GM23338 (cell line): Measurements from ENCODE around the gene TFAP2A. TPM values are rescaled to one million over a fixed set of nuclear protein-coding genes. Genes with fewer than 3 reads are reported as not detected.

ENCODE experiments used
- ATAC-seq: fragments of 200-7000 bp; cut with Tn5 transposase; 3 replicates; pipeline ENCODE4 v1.9.1; 2020
- DNase-seq: peaks from one replicate; pipeline ENCODE4 v3.0.0-alpha.2; 2015; ENCODE audit warnings: low spot score
- H2AFZ ChIP-seq: fragments of 200-600 bp; sonication (generic); 2 replicates; pipeline ENCODE4 v1.8.0; 2016; ENCODE audit warnings: antibody characterized with exemption, mild to moderate bottlenecking, moderate library complexity
- H3F3A ChIP-seq: fragments of 200-600 bp; sonication (generic); replicated peaks from 2 replicates; pipeline ENCODE4 v1.8.0; 2017; ENCODE audit warnings: antibody characterized with exemption, mixed run types, low read depth
- H3K27ac ChIP-seq: fragments of 200-600 bp; sonication (generic); 2 replicates; pipeline ENCODE4 v1.6.1; 2016; ENCODE audit warnings: low read depth
- H3K27me3 ChIP-seq: fragments of 200-600 bp; sonication (generic); 2 replicates; pipeline ENCODE4 v1.8.0; 2016; ENCODE audit warnings: mild to moderate bottlenecking, mixed run types, moderate library complexity; ENCODE audit not compliant: insufficient read depth
- H3K36me3 ChIP-seq: fragments of 200-600 bp; sonication (generic); 2 replicates; pipeline ENCODE4 v1.8.0; 2016; ENCODE audit warnings: mild to moderate bottlenecking; ENCODE audit not compliant: insufficient read depth
- H3K4me1 ChIP-seq: fragments of 200-600 bp; sonication (generic); 2 replicates; pipeline ENCODE4 v1.8.0; 2016; ENCODE audit warnings: mild to moderate bottlenecking, moderate library complexity; ENCODE audit not compliant: insufficient read depth
- H3K4me2 ChIP-seq: fragments of 200-600 bp; sonication (generic); 2 replicates; pipeline ENCODE4 v1.7.1; 2017; ENCODE audit warnings: mixed run types
- H3K4me3 ChIP-seq: fragments of 200-600 bp; sonication (generic); 2 replicates; pipeline ENCODE4 v1.6.1; 2016; ENCODE audit warnings: mixed run types
- H3K79me2 ChIP-seq: fragments of 200-600 bp; sonication (generic); replicated peaks from 2 replicates; pipeline ENCODE4 v1.8.0; 2017; ENCODE audit warnings: mild to moderate bottlenecking; ENCODE audit not compliant: insufficient read depth
- H3K9me2 ChIP-seq: fragments of 200-600 bp; sonication (generic); 2 replicates; pipeline ENCODE4 v1.8.0; 2017; ENCODE audit not compliant: insufficient read depth
- H4K20me1 ChIP-seq: fragments of 200-600 bp; sonication (generic); replicated peaks from 2 replicates; pipeline ENCODE4 v1.8.0; 2017; ENCODE audit warnings: mild to moderate bottlenecking; ENCODE audit not compliant: insufficient read depth
- H3K27ac Mint-ChIP-seq: 2 replicates; pipeline ENCODE4 v1.8.0; 2020; ENCODE audit warnings: inconsistent platforms, mild to moderate bottlenecking, moderate library complexity, mixed read lengths
- H3K27me3 Mint-ChIP-seq: 3 replicates; pipeline ENCODE4 v1.8.0; 2022; ENCODE audit warnings: low read depth, mild to moderate bottlenecking, moderate library complexity, mixed read lengths, inconsistent platforms; ENCODE audit not compliant: insufficient read depth, poor library complexity
- H3K36me3 Mint-ChIP-seq: 3 replicates; pipeline ENCODE4 v1.8.0; 2021; ENCODE audit warnings: low read depth, mild to moderate bottlenecking, inconsistent platforms, moderate library complexity, mixed read lengths
- H3K4me1 Mint-ChIP-seq: 3 replicates; pipeline ENCODE4 v1.8.0; 2020; ENCODE audit warnings: mild to moderate bottlenecking, inconsistent platforms, mixed read lengths
- H3K4me3 Mint-ChIP-seq: 3 replicates; pipeline ENCODE4 v1.8.0; 2021; ENCODE audit warnings: moderate library complexity, mild to moderate bottlenecking, inconsistent platforms, mixed read lengths
- H3K9me3 Mint-ChIP-seq: 3 replicates; pipeline ENCODE4 v1.8.0; 2020; ENCODE audit warnings: moderate library complexity, mild to moderate bottlenecking, inconsistent platforms, mixed read lengths
- CREB1 ChIP-seq: fragments of 250-450 bp; sonication (Bioruptor Pico); IDR thresholded peaks from 2 replicates; pipeline ENCODE4 v1.5.0; 2020; ENCODE audit warnings: low read depth, mild to moderate bottlenecking, moderate library complexity
- REST ChIP-seq: IDR thresholded peaks from one replicate; pipeline ENCODE4 v1.6.1; 2018; ENCODE audit warnings: antibody characterized with exemption; ENCODE audit not compliant: unreplicated experiment
- polyA plus RNA-seq: library from polyadenylated mRNA; unstranded; fragments of >200 nt; fragmentation: Nextera tagmentation; extraction: Ambion mirVana; gene quantifications from 2 replicates; pipeline ENCODE4 v1.2.1, GENCODE V29; 2016
- total RNA-seq: library from RNA; depleted of rRNA; stranded (reverse); fragments of >200 nt; shearing (Covaris generic); gene quantifications from 2 replicates; pipeline ENCODE4 v1.2.3, GENCODE V29; 2014
- TF ChIP-seq, protein P1 (sequence below), 2 experiments: fragments of 200-600 bp in 1 of 2; sonication (generic) in 1 of 2; conservative IDR thresholded peaks; 2 replicates each; pipeline versions ENCODE4 v1.5.1 to v1.6.1; 2016 to 2017; ENCODE audit warnings: antibody characterized with exemption in 2 of 2, low read depth in 2 of 2, mild to moderate bottlenecking in 2 of 2, moderate library complexity in 1 of 2

TFAP2A gene
- total and polyA plus RNA-seq, 2 experiments from 2014 or later, result not detected

GRCh38 chr6:10441004-10441654 is 26.3 kb upstream of the TFAP2A start:
- DNase-seq, result no peak
- no peak for ATAC-seq

DNA sequence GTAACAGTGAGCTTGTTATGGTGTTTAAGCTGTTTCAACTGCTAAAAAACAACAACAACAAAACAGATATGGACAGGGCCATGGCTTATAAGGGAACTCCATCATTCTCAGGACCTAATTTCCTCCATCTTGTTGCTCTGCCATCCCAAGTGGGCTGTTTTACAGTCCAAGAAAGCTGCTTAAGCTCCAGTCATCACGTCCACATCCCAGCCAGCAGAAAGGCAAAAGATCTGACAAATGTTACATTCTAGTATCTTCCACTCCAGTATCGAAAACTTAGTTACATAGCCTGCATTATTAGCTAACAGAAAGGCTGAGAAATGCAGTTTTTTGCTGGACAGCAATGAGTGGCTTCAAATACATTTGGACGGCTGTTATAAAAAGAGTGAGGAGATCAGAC is 23.0 kb upstream of the TFAP2A start:
- 0 out of 3 replicates have a peak, but pooled peaks cover 3% of the 10 kb centered on the region for H3K4me1 Mint-ChIP-seq
- 0 out of 2 replicates have a peak, but pooled peaks cover 6% of the 10 kb centered on the region for H3F3A ChIP-seq
- H4K20me1 ChIP-seq, result no peaks in the 10 kb centered on the region
- H3K27ac Mint-ChIP-seq, result no peak overlapping the region
- no peaks in the 10 kb centered on the region for H3K27me3 ChIP-seq
- H3K4me2 ChIP-seq, result no peak overlapping the region
- no peak overlapping the region for H3K27ac ChIP-seq
- ATAC-seq (no peak), DNase-seq (no peak)
- peaks cover 3% of the 10 kb centered on the region; the same call in 1 of the 3 replicates for H3K36me3 Mint-ChIP-seq
- no peaks in the 10 kb centered on the region for H3K9me2 ChIP-seq
- no peaks in the 10 kb centered on the region for H3K36me3 ChIP-seq
- TF ChIP-seq CREB1 (CRISPR knock-in tag), result no peak
- no peak for TF ChIP-seq REST
- TF ChIP-seq, protein P1, sequence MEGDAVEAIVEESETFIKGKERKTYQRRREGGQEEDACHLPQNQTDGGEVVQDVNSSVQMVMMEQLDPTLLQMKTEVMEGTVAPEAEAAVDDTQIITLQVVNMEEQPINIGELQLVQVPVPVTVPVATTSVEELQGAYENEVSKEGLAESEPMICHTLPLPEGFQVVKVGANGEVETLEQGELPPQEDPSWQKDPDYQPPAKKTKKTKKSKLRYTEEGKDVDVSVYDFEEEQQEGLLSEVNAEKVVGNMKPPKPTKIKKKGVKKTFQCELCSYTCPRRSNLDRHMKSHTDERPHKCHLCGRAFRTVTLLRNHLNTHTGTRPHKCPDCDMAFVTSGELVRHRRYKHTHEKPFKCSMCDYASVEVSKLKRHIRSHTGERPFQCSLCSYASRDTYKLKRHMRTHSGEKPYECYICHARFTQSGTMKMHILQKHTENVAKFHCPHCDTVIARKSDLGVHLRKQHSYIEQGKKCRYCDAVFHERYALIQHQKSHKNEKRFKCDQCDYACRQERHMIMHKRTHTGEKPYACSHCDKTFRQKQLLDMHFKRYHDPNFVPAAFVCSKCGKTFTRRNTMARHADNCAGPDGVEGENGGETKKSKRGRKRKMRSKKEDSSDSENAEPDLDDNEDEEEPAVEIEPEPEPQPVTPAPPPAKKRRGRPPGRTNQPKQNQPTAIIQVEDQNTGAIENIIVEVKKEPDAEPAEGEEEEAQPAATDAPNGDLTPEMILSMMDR (conservative IDR thresholded peaks at IDR 0.05; ENCODE audit: low read depth in 2 of 2), result no peak
- no peak overlapping the region for H3K4me3 Mint-ChIP-seq
- no peaks in the 10 kb centered on the region for H3K79me2 ChIP-seq
- H3K4me3 ChIP-seq, result no peak overlapping the region
- no peaks in the 10 kb centered on the region; the same call in 1 of the 3 replicates for H3K9me3 Mint-ChIP-seq
- no peak overlapping the region for H2AFZ ChIP-seq
- H3K4me1 ChIP-seq, result no peaks in the 10 kb centered on the region
- H3K27me3 Mint-ChIP-seq, result peaks cover 8% of the 10 kb centered on the region

More at GRCh38 chr6:10441004-10441654, 26.3 kb upstream of the TFAP2A start:
- no peak for TF ChIP-seq REST
- TF ChIP-seq, protein P1 (conservative IDR thresholded peaks at IDR 0.05; ENCODE audit: low read depth in 2 of 2), result peak in 1 of 2 experiments; percentile 34; a peak in 2 of 4 replicates
- H3K9me3 Mint-ChIP-seq, result no peaks in the 10 kb centered on the region
- H3K4me3 ChIP-seq, result no peak overlapping the region
- peaks cover 3% of the 10 kb centered on the region; the same call in 1 of the 3 replicates for H3K36me3 Mint-ChIP-seq
- H2AFZ ChIP-seq, result peak overlapping the region; percentile 78
- no peak overlapping the region for H3K27ac ChIP-seq
- H3K4me2 ChIP-seq, result no peak overlapping the region
- no peaks in the 10 kb centered on the region for H3K79me2 ChIP-seq
- peaks cover 5% of the 10 kb centered on the region for H3K27me3 Mint-ChIP-seq
- H3K4me3 Mint-ChIP-seq, result no peak overlapping the region
- H3K9me2 ChIP-seq, result no peaks in the 10 kb centered on the region
- H3F3A ChIP-seq, result 0 out of 2 replicates have a peak, but pooled peaks cover 3% of the 10 kb centered on the region
- no peaks in the 10 kb centered on the region for H3K27me3 ChIP-seq
- H3K27ac Mint-ChIP-seq, result no peak overlapping the region
- H4K20me1 ChIP-seq, result no peaks in the 10 kb centered on the region
- no peaks in the 10 kb centered on the region for H3K4me1 Mint-ChIP-seq
- no peaks in the 10 kb centered on the region for H3K4me1 ChIP-seq
- no peaks in the 10 kb centered on the region for H3K36me3 ChIP-seq
